NCI-H2227 (cell line): ENCODE measurements around the gene GAA.
"Not testable (repeated sequence)": the region's sequence is repeated elsewhere in the genome, so short reads cannot be mapped to it uniquely, and the experiment has no call there.

Experiments
- DNase-seq: peaks from one replicate; lab custom pipeline; 2025; ENCODE audit not compliant: unreplicated experiment; lab: John Stamatoyannopoulos, UW

Gene GAA

GRCh38 chr17:80083136-80083661, 18.2 kb upstream of the GAA start:
- no peak for DNase-seq

GRCh38 chr17:80084773-80085172, 16.6 kb upstream of the GAA start:
- DNase-seq: no peak

DNA sequence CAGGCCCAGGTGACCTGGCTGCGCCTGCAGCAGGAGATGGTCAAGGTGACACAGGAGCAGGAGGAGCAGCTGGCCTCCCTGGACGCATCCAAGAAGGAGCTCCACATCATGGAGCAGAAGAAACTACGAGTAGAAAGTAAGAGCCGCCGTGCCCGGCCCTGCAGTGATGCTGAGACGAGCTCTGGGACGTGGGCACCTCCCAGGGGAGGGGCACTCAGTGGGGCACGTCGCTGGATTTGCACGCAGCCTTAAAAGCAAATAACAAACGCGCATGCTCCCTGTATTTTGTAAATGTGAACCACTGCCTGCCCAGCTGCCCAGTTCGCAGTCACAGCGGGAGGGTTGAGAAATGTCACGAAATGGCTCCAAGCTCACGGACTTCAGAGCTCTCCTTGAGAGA, 15.3 kb upstream of the GAA start:
- DNase-seq: no peak

- no peak for DNase-seq
These were observed 14.8 kb upstream of the GAA start for GRCh38 chr17:80086616-80087015.

GRCh38 chr17:80087346-80088265, 13.8 kb upstream of the GAA start:
- no peak for DNase-seq

GRCh38 chr17:80089762-80090161, 11.6 kb upstream of the GAA start:
- DNase-seq: no peak

GRCh38 chr17:80090164-80090563, 11.2 kb upstream of the GAA start:
- not testable (repeated sequence) for DNase-seq

DNA sequence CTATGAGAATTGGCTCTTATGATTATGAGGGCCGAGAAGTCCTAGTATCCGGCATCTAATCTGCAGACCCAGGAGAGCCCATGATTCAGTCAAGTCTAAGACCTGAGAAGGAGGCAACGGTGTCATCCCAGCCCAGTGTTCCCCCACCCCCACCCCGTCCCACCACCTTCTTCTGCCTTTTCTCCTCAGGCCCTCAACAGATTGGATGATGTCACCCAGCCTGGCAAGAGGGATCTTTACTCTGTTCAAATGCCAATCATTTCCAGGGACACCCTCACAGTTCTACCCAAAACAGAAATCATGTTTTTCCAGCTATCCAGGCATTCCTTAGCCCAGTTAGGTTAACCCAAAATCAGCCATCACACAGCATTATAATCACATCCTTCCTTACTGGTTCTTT, 10.0 kb upstream of the GAA start:
- DNase-seq: no peak

DNA sequence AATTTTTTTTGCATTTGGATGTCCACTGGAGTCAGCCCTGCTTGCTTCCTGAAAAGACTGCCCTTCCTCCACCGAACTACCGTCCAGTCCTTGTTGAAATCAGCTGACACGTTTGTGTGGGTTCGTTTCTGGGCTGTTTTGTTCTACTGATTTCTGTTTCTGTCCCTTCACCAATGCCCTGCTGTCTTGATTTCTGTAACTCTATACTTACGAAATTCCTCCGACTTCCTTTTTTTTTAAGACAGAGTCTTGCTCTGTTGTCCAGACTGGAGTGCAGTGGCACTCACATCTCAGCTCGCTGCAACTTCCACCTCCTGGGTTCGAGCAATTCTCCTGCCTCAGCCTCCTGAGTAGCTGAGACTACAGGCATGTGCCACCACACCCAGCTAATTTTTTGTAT, 8.4 kb upstream of the GAA start:
- DNase-seq: no peak

- DNase-seq: no peak
These were observed 6.1 kb upstream of the GAA start for GRCh38 chr17:80095038-80095843.

GRCh38 chr17:80095844-80096475, 5.4 kb upstream of the GAA start:
- no peak for DNase-seq

GRCh38 chr17:80096561-80097021, 4.8 kb upstream of the GAA start:
- DNase-seq: peak; percentile 41

GRCh38 chr17:80097127-80097621, 4.2 kb upstream of the GAA start:
- DNase-seq: no peak

DNA sequence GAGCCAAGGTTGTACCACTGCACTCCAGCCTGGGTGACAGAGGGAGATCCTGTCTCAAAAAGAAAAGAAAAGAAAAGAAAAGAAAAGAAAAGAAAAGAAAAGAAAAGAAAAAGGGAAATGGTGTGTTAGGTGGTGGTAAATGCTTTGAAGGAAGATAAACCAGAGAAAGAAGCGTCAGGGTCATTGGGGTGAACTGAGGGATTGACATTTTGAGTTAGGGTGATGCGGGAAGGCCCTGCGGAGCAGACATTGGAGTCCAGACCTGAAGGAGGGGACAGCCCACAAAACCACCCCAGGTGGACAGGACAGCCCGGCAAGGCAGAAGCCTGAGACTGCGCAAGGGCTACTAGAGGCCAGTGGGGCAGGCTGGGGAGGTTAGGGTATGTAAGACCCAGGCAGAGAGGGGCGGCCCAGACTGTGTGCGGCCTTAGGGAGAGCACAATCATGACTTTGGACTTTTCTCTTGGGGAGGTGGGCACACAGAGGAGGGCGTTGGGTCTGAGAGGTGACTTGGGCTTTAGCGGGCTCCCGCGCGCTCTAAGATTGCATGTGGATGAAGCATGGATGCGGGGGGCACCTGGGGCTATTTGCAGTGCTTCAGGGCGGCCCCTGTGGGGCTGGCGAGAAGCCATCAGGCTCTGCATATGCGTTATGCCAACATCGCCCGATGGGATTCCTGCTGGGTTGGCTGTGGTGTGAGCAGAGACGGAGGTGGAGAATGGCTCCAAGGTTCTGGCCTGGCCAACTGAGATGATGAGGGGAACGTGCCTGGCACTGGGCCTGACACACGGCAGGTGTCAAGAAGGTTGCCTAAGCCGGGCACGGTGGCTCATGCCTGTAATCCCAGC, 3.3 kb upstream of the GAA start:
- no peak for DNase-seq

- no peak for DNase-seq
These were observed 1.9 kb upstream of the GAA start for GRCh38 chr17:80099291-80100034.

DNA sequence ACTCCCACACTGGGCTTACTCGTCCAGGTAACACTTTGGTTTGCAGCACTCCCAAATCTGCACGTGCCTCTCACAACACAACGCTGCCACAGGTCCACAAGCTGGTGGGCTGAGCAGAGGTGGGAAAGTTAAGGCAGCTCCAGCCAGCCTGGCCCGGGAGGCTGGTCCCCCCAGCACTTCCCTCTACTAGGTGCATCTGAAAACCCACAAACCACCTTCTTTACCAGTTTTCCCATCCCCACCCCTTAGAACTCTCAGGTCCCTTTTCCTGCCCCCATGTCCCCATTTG, 1.4 kb upstream of the GAA start:
- DNase-seq: no peak

- peak; percentile 54 for DNase-seq
These were observed 724 bp downstream of the GAA start for GRCh38 chr17:80101946-80102663.

- no peak for DNase-seq
These were observed 1.5 kb downstream of the GAA start for GRCh38 chr17:80102664-80103448.
